Breast epithelium (tissue), 4 donors: ENCODE measurements around the gene TPRG1L. TPM values are rescaled to one million over a fixed set of nuclear protein-coding genes. Genes with fewer than 3 reads are reported as not detected.

Source experiments
- DNase-seq, 2 donors: peaks; one replicate each; pipeline ENCODE4 v3.0.0-alpha.2; 2019; ENCODE audit warnings: low spot score in 2 of 2
- H3K27ac ChIP-seq, 2 donors: fragments of 200-600 bp; sonication (generic) in 1 of 2; one replicate each; pipeline ENCODE4 v1.5.1; 2016 to 2019; ENCODE audit warnings: mild to moderate bottlenecking in 1 of 2
- H3K27me3 ChIP-seq, 2 donors: fragments of 200-600 bp; sonication (generic) in 1 of 2; one replicate each; pipeline versions ENCODE4 v1.5.1 to v1.6.0; 2017 to 2019; ENCODE audit warnings: control low read depth in 1 of 2, mild to moderate bottlenecking in 1 of 2
- H3K36me3 ChIP-seq: fragments of 200-600 bp; one replicate; pipeline ENCODE4 v1.5.1; 2019
- H3K4me1 ChIP-seq, 2 donors: fragments of 200-600 bp; sonication (generic); one replicate each; pipeline ENCODE4 v1.5.1; 2016 to 2019; ENCODE audit warnings: control low read depth in 1 of 2
- H3K4me3 ChIP-seq, 3 donors: fragments of 200-600 bp; sonication (generic); 1 replicate in 2 of 3; 2 replicates in 1 of 3; pipeline ENCODE4 v1.5.1; 2016 to 2019; ENCODE audit warnings: mild to moderate bottlenecking in 3 of 3, moderate library complexity in 2 of 3
- H3K9me3 ChIP-seq, 2 donors: fragments of 200-600 bp; sonication (generic) in 1 of 2; one replicate each; pipeline ENCODE4 v1.5.1; 2016 to 2019; ENCODE audit warnings: control low read depth in 1 of 2
- CTCF ChIP-seq, 3 donors: fragments of 450-650 bp; IDR thresholded peaks; one replicate each; pipeline ENCODE4 v1.5.1; 2016 to 2017; ENCODE audit warnings: antibody characterized with exemption in 3 of 3, mild to moderate bottlenecking in 3 of 3, moderate library complexity in 3 of 3
- POLR2A ChIP-seq: fragments of 450-650 bp; IDR thresholded peaks from one replicate; pipeline ENCODE4 v1.6.1; 2016; ENCODE audit warnings: antibody characterized with exemption, mild to moderate bottlenecking, moderate library complexity
- POLR2AphosphoS5 ChIP-seq, 3 donors: sonication (generic); formaldehyde crosslinking; IDR thresholded peaks; one replicate each; pipeline ENCODE4 v1.6.1; 2017; ENCODE audit warnings: antibody characterized with exemption in 3 of 3
- intact Hi-C: fragments of 100-400 bp; cut with DNase I; formaldehyde crosslinking; loops from one replicate; pipeline ENCODE4 v1.15.1; 2023; ENCODE audit warnings: low total_unique reads
- total RNA-seq, 3 donors: library from RNA; depleted of rRNA; stranded (reverse); fragments of >200 nt; gene quantifications; one replicate each; pipeline ENCODE4 v1.1.0, GENCODE V29; 2016

The TPRG1L gene
- total RNA-seq, 3 donors from 2014 or later = 32.4 to 56.8 (median 34.5) TPM

GRCh38 chr1:3646596-3646995 is 21.8 kb downstream of the TPRG1L start:
- no peaks in the 10 kb centered on the region for H3K9me3 ChIP-seq
- H3K36me3 ChIP-seq = no peaks in the 10 kb centered on the region
- peak in 1 of 2 donors; percentile 28 for DNase-seq
- H3K27ac ChIP-seq = no peak overlapping the region
- peaks cover 4 to 6% of the 10 kb centered on the region in 2 donors for H3K4me1 ChIP-seq
- peaks cover 9 to 13% of the 10 kb centered on the region in 2 donors for H3K27me3 ChIP-seq
- no peak for TF ChIP-seq POLR2A
- TF ChIP-seq CTCF (IDR thresholded peaks at IDR 0.05) = no peak
- TF ChIP-seq POLR2AphosphoS5 (IDR thresholded peaks at IDR 0.05) = no peak
- intact Hi-C loops = no loop called here
- no peak overlapping the region for H3K4me3 ChIP-seq

GRCh38 chr1:3649342-3650247 is 24.8 kb downstream of the TPRG1L start, which contains the start of gene WRAP73:
TSS of gene WRAP73 (minus strand) at chr1:3650103. CDS start at chr1:3649999, 104 bp downstream.
- Histone ChIP-seq H3K36me3 (no peaks in the 10 kb centered on the region), H3K4me1 (peaks cover 6 to 7% of the 10 kb centered on the region in 2 donors), H3K27me3 (peaks cover 22 to 42% of the 10 kb centered on the region in 2 donors), H3K4me3 (peak within 1 kb of the TSS; percentile 81 to 96 (median 88)), H3K9me3 (no peaks in the 10 kb centered on the region), H3K27ac (no peak within 1 kb of the TSS)
- TF ChIP-seq POLR2A (peak; percentile 22), POLR2AphosphoS5 (IDR thresholded peaks at IDR 0.05) (peak; percentile 73 to 90 (median 79)), CTCF (IDR thresholded peaks at IDR 0.05) (no peak)
- intact Hi-C loops = no loop called here
- peak; percentile 80 to 82 for DNase-seq

GRCh38 chr1:3650248-3651025 is 25.6 kb downstream of the TPRG1L start:
- no peak for TF ChIP-seq CTCF (IDR thresholded peaks at IDR 0.05)
- TF ChIP-seq POLR2AphosphoS5 (IDR thresholded peaks at IDR 0.05) = peak in 1 of 3 donors; percentile 25
- no peak for TF ChIP-seq POLR2A
- H3K27me3 ChIP-seq = peaks cover 22 to 45% of the 10 kb centered on the region in 2 donors
- peak overlapping the region; percentile 81 to 96 (median 88) for H3K4me3 ChIP-seq
- H3K4me1 ChIP-seq = peaks cover 6 to 7% of the 10 kb centered on the region in 2 donors
- H3K27ac ChIP-seq = no peak overlapping the region
- intact Hi-C loops = no loop called here
- no peaks in the 10 kb centered on the region for H3K36me3 ChIP-seq
- H3K9me3 ChIP-seq = no peaks in the 10 kb centered on the region
- no peak for DNase-seq

GRCh38 chr1:3651026-3651929 is 26.5 kb downstream of the TPRG1L start:
- H3K4me1 ChIP-seq = peaks cover 6 to 7% of the 10 kb centered on the region in 2 donors
- intact Hi-C loops = no loop called here
- no peaks in the 10 kb centered on the region for H3K9me3 ChIP-seq
- H3K27me3 ChIP-seq = peaks cover 22 to 45% of the 10 kb centered on the region in 2 donors
- DNase-seq = no peak
- H3K27ac ChIP-seq = no peak overlapping the region
- H3K4me3 ChIP-seq = peak overlapping the region in 2 of 3 donors; percentile 51 to 96
- no peaks in the 10 kb centered on the region for H3K36me3 ChIP-seq
- TF ChIP-seq POLR2A (no peak), POLR2AphosphoS5 (IDR thresholded peaks at IDR 0.05) (no peak), CTCF (IDR thresholded peaks at IDR 0.05) (no peak)
